Measurements from ENCODE around the gene SLC38A10. TPM values are rescaled to one million over a fixed set of nuclear protein-coding genes. Genes with fewer than 3 reads are reported as not detected.
A peak's percentile ranks its signal among the peaks of the same experiment; 100 is the strongest.

Gene SLC38A10
- total and polyA plus RNA-seq, 10 of the 15 experiments (the other 5 are each of a cell fraction or from before 2014, with no cell fraction given), result 0.52 to 67.9 (median 22.1) TPM

GRCh38 chr17:81285179-81285878 is 9.8 kb downstream of the SLC38A10 start (continued):
- TF ChIP-seq HCFC1 (IDR thresholded peaks at IDR 0.05; ENCODE audit: low read length) (no peak), NR2F1 (conservative IDR thresholded peaks at IDR 0.05) (no peak), PAX5 (IDR thresholded peaks at IDR 0.05; ENCODE audit: borderline replicate concordance, low read depth, low read length) (no peak), WRNIP1 (IDR thresholded peaks at IDR 0.05; ENCODE audit: borderline replicate concordance, low read depth, low read length) (no peak), ZNF207 (IDR thresholded peaks at IDR 0.05; ENCODE audit: borderline replicate concordance) (no peak; the same call in 1 of the 2 replicates), FOS (IDR thresholded peaks at IDR 0.05; ENCODE audit: borderline replicate concordance, extremely low read depth, insufficient read length) (no peak), SPI1 (IDR thresholded peaks at IDR 0.05; ENCODE audit: borderline replicate concordance, insufficient read depth, low read depth, low read length) (peak; percentile 39; the same call in 1 of the 2 replicates), HDAC6 (IDR thresholded peaks at IDR 0.05; ENCODE audit: unreplicated experiment) (no peak), TBL1XR1 (IDR thresholded peaks at IDR 0.05; ENCODE audit: low read depth, low read length) (no peak), BRCA1 (IDR thresholded peaks at IDR 0.05; ENCODE audit: low read depth, low read length) (no peak), RCOR1 (conservative IDR thresholded peaks at IDR 0.05; ENCODE audit: low read depth, low read length) (no peak), ZZZ3 (IDR thresholded peaks at IDR 0.05; ENCODE audit: control insufficient read depth, insufficient read length, low read depth) (no peak), ASH2L (IDR thresholded peaks at IDR 0.05; ENCODE audit: borderline replicate concordance, low read depth) (no peak), CEBPZ (IDR thresholded peaks at IDR 0.05; ENCODE audit: low read depth, low read length) (no peak), STAT1 (conservative IDR thresholded peaks at IDR 0.05) (no peak), BHLHE40 (IDR thresholded peaks at IDR 0.05; ENCODE audit: borderline replicate concordance in 1 of 2, low read depth in 2 of 2, low read length in 1 of 2) (0 out of 4 replicates have a peak, but pooled peaks of 1 of the 2 experiments have one; percentile 19), TAF1 (IDR thresholded peaks at IDR 0.05; ENCODE audit: borderline replicate concordance, low read depth, low read length) (peak; percentile 57; the same call in 1 of the 2 replicates), ZNF217 (IDR thresholded peaks at IDR 0.05) (no peak), SIN3A (IDR thresholded peaks at IDR 0.05; ENCODE audit: low read depth, low read length) (peak; percentile 69; the same call in 1 of the 2 replicates), ZNF687 (IDR thresholded peaks at IDR 0.05) (peak; percentile 79), EZH2 (IDR thresholded peaks at IDR 0.05; ENCODE audit: borderline replicate concordance, control insufficient read depth, low read depth, low read length) (no peak), KAT2A (conservative IDR thresholded peaks at IDR 0.05; ENCODE audit: control insufficient read depth, low read depth, low read length) (no peak)
